IgD-negative memory B cell (primary cell): ENCODE data around the gene KANSL3. TPM values are rescaled to one million over a fixed set of nuclear protein-coding genes. Genes with fewer than 3 reads are reported as not detected.

Experiments used
- H3K27ac Mint-ChIP-seq, 3 donors: one replicate each; pipeline ENCODE4 v1.8.0; 2020 to 2022; ENCODE audit warnings: mild to moderate bottlenecking in 3 of 3, mixed read lengths in 3 of 3, moderate library complexity in 1 of 3
- H3K27me3 Mint-ChIP-seq: one replicate; pipeline ENCODE4 v1.8.0; 2021; ENCODE audit warnings: mixed read lengths
- H3K36me3 Mint-ChIP-seq: one replicate; pipeline ENCODE4 v1.8.0; 2020; ENCODE audit warnings: mild to moderate bottlenecking, mixed read lengths
- H3K4me1 Mint-ChIP-seq, 3 donors: one replicate each; pipeline ENCODE4 v1.8.0; 2020 to 2022; ENCODE audit warnings: mixed read lengths in 3 of 3, mild to moderate bottlenecking in 1 of 3
- H3K4me3 Mint-ChIP-seq, 4 donors: one replicate each; pipeline ENCODE4 v1.8.0; 2020 to 2022; ENCODE audit warnings: mild to moderate bottlenecking in 4 of 4, mixed read lengths in 4 of 4, moderate library complexity in 3 of 4
- H3K9me3 Mint-ChIP-seq, 3 donors: one replicate each; pipeline ENCODE4 v1.8.0; 2020 to 2021; ENCODE audit warnings: mixed read lengths in 3 of 3, mild to moderate bottlenecking in 1 of 3
- polyA plus RNA-seq: library from polyadenylated mRNA; unstranded; fragments of 300-500 nt; fragmentation: Illumina TruSeq; gene quantifications from one replicate; pipeline ENCODE4 v1.2.3, GENCODE V29; 2021

KANSL3 gene
- polyA plus RNA-seq, 1 donor from 2014 or later, result 17.3 TPM

DNA sequence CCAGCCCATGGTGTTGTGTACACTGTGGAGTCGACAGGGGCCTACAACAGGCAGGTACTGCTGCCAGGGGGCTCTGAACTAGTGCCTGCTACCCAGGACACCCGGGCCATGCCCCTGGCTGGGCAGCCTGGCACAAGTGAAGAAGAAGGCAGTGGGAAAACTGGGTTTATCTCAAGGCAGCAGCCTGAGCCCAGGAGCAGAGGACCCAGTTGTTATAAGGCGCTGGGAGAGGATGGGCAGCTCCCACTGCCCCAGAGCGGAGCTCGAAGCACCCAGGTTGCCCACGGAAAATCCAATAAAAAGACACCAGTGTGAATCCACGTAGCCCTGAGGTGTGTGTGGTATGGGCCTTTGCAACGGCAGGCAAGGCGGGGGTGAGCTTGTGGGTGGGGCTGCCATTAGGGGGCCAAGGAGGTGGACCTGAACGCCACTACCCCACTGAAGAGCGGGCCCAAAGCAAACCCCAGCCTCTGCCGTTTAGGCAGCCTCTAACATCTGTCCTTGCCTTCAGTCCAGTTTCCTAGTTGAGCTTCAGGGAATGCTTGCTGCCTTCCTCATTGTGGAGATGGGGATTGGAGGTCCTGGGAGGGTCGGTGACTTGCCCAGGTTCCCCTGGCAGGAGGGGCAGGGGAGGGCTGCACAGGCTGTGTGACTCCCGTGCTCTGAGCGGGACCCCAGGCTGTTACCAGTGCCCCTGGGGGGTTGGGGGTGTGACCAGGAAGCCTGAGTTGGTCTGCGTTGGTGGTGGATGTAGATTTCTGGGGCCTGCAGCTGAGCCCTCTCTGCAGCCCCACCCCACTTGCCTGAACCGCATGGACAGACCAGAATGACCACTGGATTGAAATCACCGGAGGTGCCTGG lies 85.6 kb downstream of the KANSL3 start:
- H3K9me3 Mint-ChIP-seq, result peaks cover 0 to 4% (median 0%) of the 10 kb centered on the region in 3 donors
- H3K27me3 Mint-ChIP-seq, result no peaks in the 10 kb centered on the region
- H3K4me1 Mint-ChIP-seq, result peaks cover 0 to 8% (median 7%) of the 10 kb centered on the region in 3 donors
- H3K27ac Mint-ChIP-seq, result peak overlapping the region; percentile 71 to 89 (median 80)
- H3K4me3 Mint-ChIP-seq, result peak overlapping the region in 1 of 4 donors; percentile 51
- H3K36me3 Mint-ChIP-seq, result peaks cover 3% of the 10 kb centered on the region

DNA sequence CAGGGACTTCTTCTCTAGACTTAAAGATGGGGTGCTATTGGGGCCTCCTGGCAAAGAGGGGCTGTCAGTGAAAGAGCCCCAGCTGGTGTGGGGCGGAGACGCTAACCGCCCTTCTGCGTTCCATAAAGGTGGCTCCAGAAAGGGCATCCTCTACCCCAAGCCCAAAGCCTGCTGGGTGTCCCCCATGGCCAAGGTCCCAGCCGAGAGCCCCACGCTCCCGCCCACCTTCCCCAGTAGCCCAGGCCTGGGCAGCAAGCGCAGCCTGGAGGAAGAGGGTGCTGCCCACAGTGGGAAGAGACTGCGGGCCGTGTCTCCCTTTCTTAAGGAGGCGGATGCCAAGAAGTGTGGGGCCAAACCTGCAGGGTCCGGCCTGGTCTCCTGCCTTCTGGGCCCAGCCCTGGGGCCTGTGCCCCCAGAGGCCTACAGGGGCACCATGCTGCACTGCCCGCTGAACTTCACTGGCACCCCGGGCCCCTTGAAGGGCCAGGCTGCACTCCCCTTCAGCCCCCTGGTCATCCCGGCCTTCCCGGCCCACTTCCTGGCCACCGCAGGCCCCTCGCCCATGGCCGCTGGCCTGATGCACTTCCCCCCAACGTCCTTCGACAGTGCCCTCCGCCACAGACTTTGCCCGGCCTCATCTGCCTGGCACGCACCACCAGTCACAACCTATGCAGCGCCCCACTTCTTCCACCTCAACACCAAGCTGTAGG lies 86.4 kb downstream of the KANSL3 start:
- no peaks in the 10 kb centered on the region for H3K27me3 Mint-ChIP-seq
- peaks cover 0 to 6% (median 4%) of the 10 kb centered on the region in 3 donors for H3K4me1 Mint-ChIP-seq
- peaks cover 0 to 2% (median 0%) of the 10 kb centered on the region in 3 donors for H3K9me3 Mint-ChIP-seq
- peak overlapping the region; percentile 51 to 78 (median 71) for H3K27ac Mint-ChIP-seq
- peaks cover 2% of the 10 kb centered on the region for H3K36me3 Mint-ChIP-seq
- H3K4me3 Mint-ChIP-seq, result no peak overlapping the region

DNA sequence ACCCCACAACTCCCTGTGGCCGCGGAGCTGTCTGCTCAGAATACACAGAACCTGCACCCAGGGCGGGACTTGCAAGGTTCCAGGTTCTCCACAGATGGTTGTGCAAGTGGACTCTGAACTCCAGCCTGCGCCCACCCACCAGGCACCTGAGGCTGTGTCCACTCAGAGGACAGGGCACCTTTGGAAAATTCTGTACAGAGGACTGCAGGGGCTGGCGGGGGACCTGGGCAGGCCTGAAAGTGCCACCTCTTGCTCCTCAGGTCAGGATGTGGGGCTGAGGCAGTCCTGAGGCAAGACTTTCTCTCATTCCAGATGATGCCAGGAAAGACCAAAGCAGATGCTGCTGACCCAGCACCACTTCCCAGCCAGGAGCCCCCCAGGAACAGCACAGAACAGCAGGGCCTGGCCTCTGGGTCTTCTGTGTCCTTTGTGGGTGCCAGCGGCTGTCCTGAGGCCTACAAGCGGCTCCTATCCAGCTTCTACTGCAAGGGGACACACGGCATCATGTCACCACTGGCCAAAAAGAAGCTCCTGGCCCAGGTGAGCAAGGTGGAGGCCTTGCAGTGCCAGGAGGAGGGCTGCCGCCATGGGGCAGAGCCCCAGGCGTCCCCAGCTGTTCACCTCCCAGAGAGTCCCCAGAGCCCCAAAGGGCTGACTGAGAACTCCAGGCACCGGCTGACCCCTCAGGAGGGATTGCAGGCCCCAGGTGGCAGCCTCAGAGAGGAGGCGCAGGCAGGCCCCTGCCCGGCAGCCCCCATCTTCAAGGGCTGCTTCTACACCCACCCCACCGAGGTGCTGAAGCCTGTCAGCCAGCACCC lies 87.1 kb downstream of the KANSL3 start:
- no peak overlapping the region for H3K4me3 Mint-ChIP-seq
- peaks cover 2% of the 10 kb centered on the region for H3K36me3 Mint-ChIP-seq
- H3K27me3 Mint-ChIP-seq, result no peaks in the 10 kb centered on the region
- no peaks in the 10 kb centered on the region for H3K9me3 Mint-ChIP-seq
- peak overlapping the region in 1 of 3 donors; percentile 71 for H3K27ac Mint-ChIP-seq
- peaks cover 0 to 5% (median 5%) of the 10 kb centered on the region in 3 donors for H3K4me1 Mint-ChIP-seq

DNA sequence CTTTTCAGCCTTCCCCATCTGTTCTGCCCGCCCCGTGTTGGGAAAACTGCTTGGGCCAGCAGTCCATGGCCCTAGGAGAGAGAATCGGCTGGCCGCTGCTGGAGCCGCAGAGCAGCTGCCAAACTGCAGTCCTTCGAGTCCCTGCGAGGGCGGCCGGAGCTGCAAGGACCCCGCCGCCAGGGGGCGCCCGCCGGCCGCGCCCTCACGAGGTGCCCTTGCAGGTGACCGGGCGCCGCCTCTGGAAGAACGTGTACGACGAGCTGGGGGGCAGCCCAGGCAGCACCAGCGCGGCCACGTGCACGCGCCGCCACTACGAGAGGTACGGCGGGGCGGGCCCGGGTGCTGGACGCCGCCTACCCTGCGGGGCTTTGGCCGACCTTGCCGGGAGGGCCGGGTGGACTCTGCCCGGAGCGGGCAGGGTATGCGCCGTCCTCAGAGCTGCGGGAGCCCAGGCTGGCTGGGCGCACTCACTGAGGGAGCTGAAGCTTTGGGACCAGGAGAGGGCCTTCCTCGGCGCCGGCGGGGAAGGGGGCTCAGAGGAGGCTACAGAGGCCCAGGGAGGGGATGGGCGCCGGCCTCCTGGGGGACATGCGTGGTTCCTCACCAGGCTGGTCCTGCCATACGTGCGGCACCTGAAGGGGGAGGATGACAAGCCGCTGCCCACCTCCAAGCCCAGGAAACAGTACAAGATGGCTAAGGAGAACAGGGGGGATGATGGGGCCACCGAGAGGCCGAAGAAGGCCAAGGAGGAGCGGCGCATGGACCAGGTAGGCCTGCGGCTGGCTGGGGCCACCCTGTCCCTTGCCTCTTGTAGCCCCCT lies 87.9 kb downstream of the KANSL3 start:
- H3K9me3 Mint-ChIP-seq, result no peaks in the 10 kb centered on the region
- H3K4me1 Mint-ChIP-seq, result peaks cover 0 to 7% (median 6%) of the 10 kb centered on the region in 3 donors
- peaks cover 2% of the 10 kb centered on the region for H3K36me3 Mint-ChIP-seq
- no peak overlapping the region for H3K27ac Mint-ChIP-seq
- H3K4me3 Mint-ChIP-seq, result no peak overlapping the region
- H3K27me3 Mint-ChIP-seq, result no peaks in the 10 kb centered on the region

DNA sequence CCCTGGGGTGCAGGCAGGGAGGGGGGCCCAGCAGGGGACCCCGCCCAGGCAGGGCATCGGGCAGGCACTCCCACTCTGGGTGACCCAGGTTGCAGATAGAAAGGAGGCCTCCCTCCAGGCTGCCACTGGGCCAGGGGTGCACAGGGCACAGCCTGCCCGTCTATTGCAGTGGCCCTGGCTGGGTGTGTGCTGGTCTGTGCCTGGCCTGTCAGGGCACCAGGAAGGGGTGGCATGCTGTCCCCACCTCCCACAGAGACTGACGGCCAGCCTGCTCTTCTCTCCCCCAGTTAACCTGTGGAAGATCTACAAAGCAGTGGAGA lies 88.7 kb downstream of the KANSL3 start:
- no peak overlapping the region for H3K27ac Mint-ChIP-seq
- H3K4me1 Mint-ChIP-seq, result peaks cover 5 to 10% (median 8%) of the 10 kb centered on the region in 3 donors
- H3K27me3 Mint-ChIP-seq, result no peaks in the 10 kb centered on the region
- no peak overlapping the region for H3K4me3 Mint-ChIP-seq
- H3K9me3 Mint-ChIP-seq, result no peaks in the 10 kb centered on the region
- H3K36me3 Mint-ChIP-seq, result peaks cover 2% of the 10 kb centered on the region

DNA sequence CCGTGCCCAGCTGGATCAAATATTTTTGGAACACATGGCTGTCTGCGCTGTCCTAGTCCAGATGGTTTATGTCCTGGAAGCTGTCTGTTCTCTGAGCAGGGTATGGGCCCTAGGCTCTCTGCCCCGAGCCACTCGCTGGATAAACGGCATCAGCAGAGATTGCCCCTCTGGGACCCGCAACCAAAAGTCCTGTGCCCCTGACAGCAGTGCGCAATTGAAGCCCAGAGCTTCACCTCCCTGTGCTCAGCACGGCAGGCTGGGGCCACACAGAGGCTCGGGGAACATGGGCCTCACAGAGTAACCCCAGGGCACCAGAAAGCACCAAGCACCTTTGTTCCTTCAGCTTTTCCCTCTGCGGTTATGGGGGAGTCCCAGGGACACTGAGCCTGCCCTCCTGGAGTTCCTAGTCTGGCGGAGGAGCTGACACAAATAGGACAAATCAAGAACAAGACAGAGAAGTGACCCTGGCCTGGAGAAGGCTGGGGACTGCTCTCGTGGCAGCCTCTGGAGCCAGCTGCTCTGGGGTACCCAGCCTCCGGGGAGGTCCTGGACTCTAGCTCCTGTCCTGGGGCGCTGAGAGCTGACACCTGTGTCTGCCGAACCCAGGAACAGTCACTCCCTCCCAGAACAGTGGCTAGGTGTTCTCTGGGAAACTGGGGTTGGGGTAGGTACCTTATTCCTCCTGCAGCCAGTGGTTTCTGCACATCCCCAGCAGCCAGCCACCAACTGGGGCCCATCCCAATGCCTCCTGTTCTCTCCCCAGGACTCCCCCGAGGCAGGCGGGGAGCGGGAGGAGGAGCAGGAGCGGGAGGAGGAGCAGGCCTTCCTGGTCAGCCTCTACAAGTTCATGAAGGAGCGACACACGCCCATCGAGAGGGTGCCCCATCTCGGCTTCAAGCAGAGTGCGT lies 89.3 kb downstream of the KANSL3 start:
- H3K9me3 Mint-ChIP-seq, result no peaks in the 10 kb centered on the region
- peaks cover 6 to 12% (median 7%) of the 10 kb centered on the region in 3 donors for H3K4me1 Mint-ChIP-seq
- H3K36me3 Mint-ChIP-seq, result peaks cover 2% of the 10 kb centered on the region
- H3K4me3 Mint-ChIP-seq, result no peak overlapping the region
- no peaks in the 10 kb centered on the region for H3K27me3 Mint-ChIP-seq
- peak overlapping the region in 2 of 3 donors; percentile 56 to 69 for H3K27ac Mint-ChIP-seq

DNA sequence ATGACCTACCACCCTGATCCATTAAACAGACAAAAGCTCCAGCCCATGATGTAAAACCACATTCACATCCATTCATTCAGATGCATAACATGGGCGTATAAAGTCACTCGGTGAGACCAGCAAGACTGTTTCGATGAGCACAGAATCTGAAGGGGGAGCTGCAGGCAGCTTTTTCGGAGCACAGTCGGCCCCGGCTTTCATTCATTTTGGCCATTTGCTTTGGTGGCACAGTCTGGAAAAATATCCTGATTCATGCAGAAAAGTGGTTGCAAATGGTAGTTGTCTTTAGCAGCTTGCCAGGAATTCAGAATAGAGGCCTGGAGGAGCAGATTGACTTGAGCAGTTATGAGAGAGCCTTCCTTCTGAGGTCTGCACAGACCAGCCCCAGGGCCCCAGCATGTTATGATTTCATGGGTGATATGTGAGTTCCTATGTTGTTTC lies 90.4 kb downstream of the KANSL3 start:
- H3K9me3 Mint-ChIP-seq, result no peaks in the 10 kb centered on the region
- H3K4me3 Mint-ChIP-seq, result no peak overlapping the region
- H3K27ac Mint-ChIP-seq, result peak overlapping the region in 2 of 3 donors; percentile 20 to 95
- H3K27me3 Mint-ChIP-seq, result no peaks in the 10 kb centered on the region
- H3K36me3 Mint-ChIP-seq, result peaks cover 6% of the 10 kb centered on the region
- peaks cover 10 to 14% (median 12%) of the 10 kb centered on the region in 3 donors for H3K4me1 Mint-ChIP-seq

DNA sequence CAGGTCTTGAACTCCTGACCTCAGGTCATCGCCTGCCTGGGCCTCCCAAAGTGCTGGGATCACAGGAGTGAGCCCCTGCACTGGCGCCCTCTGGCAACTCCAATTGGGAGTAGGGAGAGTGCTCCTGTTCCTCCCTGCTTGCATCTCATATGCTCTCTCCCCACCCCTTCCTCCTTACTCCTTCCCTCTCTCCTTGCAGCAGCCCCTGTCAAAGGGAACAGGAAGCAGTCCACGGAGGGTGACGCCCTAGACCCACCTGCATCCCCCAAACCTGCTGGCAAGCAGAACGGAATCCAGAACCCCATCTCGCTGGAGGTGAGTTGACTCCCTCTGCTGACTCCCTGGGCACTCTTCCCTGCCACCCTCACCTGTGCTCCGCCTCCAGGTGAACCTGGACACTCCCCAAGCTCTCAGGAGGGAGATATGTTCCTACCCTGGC lies 90.9 kb downstream of the KANSL3 start:
- Mint-ChIP-seq H3K4me1 (peaks cover 10 to 17% (median 12%) of the 10 kb centered on the region in 3 donors), H3K27me3 (no peaks in the 10 kb centered on the region), H3K9me3 (no peaks in the 10 kb centered on the region), H3K27ac (peak overlapping the region in 2 of 3 donors; percentile 20 to 95), H3K36me3 (peaks cover 6% of the 10 kb centered on the region), H3K4me3 (peak overlapping the region in 1 of 4 donors; percentile 67)

DNA sequence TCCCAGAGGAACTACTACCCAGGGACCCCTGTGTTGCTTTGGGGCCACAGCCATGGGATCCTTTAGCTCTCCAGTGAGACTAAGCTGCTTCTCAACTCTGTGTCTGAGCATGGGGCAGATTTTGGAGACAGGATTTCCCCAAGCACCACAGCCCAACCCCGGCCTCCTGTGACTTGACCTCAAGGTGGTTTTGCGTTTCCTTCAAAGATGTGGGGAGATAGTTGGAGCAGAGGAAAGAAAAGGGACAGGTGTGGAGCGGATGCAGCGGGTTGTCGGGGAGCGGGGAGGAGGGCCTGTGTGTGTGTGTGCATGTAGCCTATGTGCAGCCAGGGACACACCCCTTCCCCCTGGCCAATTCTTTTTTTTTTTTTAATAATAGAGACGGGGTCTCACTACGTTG lies 91.3 kb downstream of the KANSL3 start:
- Mint-ChIP-seq H3K9me3 (no peaks in the 10 kb centered on the region), H3K27me3 (no peaks in the 10 kb centered on the region), H3K4me3 (peak overlapping the region in 1 of 4 donors; percentile 27), H3K27ac (peak overlapping the region in 2 of 3 donors; percentile 6 to 20), H3K36me3 (peaks cover 4% of the 10 kb centered on the region), H3K4me1 (peaks cover 10 to 19% (median 12%) of the 10 kb centered on the region in 3 donors)

DNA sequence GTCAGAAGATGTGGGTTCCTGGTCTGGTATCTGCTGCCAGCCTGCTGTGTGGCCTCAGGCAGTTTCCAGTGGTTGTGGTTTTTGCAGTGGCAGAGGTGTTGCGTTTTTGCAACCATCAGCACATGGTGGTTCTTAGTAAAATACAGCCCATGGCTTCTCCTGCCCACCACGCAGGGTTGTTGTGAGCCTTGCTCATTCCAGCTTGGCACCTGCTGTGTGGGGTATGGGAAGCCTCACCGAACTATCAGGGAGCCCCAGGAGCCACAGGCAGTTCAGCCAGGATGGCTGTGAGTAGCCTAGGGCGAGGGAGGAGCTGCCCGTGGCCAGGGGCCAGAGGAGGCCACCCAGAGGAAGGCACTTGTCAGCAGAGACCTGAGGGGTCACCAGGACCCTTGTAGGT lies 91.8 kb downstream of the KANSL3 start:
- peaks cover 13 to 22% (median 17%) of the 10 kb centered on the region in 3 donors for H3K4me1 Mint-ChIP-seq
- peak overlapping the region; percentile 6 to 78 (median 20) for H3K27ac Mint-ChIP-seq
- H3K36me3 Mint-ChIP-seq, result peaks cover 4% of the 10 kb centered on the region
- no peaks in the 10 kb centered on the region for H3K9me3 Mint-ChIP-seq
- no peak overlapping the region for H3K4me3 Mint-ChIP-seq
- no peaks in the 10 kb centered on the region for H3K27me3 Mint-ChIP-seq
